Right lung (tissue), 5 donors: ENCODE results near the gene PDCL3. TPM values are rescaled to one million over a fixed set of nuclear protein-coding genes. Genes with fewer than 3 reads are reported as not detected.

Experiments used
- DNase-seq, 2 donors: peaks; one replicate each; pipeline ENCODE4 v3.0.0-alpha.2; 2013
- polyA plus RNA-seq, 5 donors: library from polyadenylated mRNA; unstranded; fragments of 120-200 nt; gene quantifications; one replicate each; pipeline versions ENCODE4 v1.2.1 to v1.2.3, GENCODE V29; 2013; ENCODE audit warnings: inconsistent platforms in 1 of 5, low replicate concordance in 1 of 5; ENCODE audit not compliant: insufficient read length in 5 of 5, insufficient read depth in 1 of 5

PDCL3 gene
- polyA plus RNA-seq, 5 donors, result 27.8 to 31.8 (median 29.9) TPM

- DNase-seq, result no peak
Observed at GRCh38 chr2:100554798-100555407, 7.9 kb upstream of the PDCL3 start.

- DNase-seq, result no peak
Observed at GRCh38 chr2:100556746-100557145, 6.0 kb upstream of the PDCL3 start.

GRCh38 chr2:100560216-100560830 is 2.5 kb upstream of the PDCL3 start:
- no peak for DNase-seq

GRCh38 chr2:100561191-100561590 is 1.6 kb upstream of the PDCL3 start:
- no peak for DNase-seq

- no peak for DNase-seq
Observed at GRCh38 chr2:100563407-100564247, 834 bp downstream of the PDCL3 start.

GRCh38 chr2:100568989-100569388 is 6.2 kb downstream of the PDCL3 start:
- no peak for DNase-seq

- DNase-seq, result no peak
Observed at GRCh38 chr2:100571668-100572067, 8.9 kb downstream of the PDCL3 start.

GRCh38 chr2:100577777-100578176 is 15.0 kb downstream of the PDCL3 start:
- no peak for DNase-seq

GRCh38 chr2:100580367-100581276 is 17.8 kb downstream of the PDCL3 start:
- DNase-seq, result no peak

GRCh38 chr2:100581277-100581612 is 18.5 kb downstream of the PDCL3 start:
- no peak for DNase-seq

- DNase-seq, result no peak
Observed at GRCh38 chr2:100584816-100585215, 22.0 kb downstream of the PDCL3 start.

GRCh38 chr2:100588071-100588786 is 25.4 kb downstream of the PDCL3 start:
- DNase-seq, result no peak

GRCh38 chr2:100589527-100589926 is 26.7 kb downstream of the PDCL3 start:
- no peak for DNase-seq

- no peak for DNase-seq
Observed at GRCh38 chr2:100592226-100592625, 29.4 kb downstream of the PDCL3 start.

- DNase-seq, result no peak
Observed at GRCh38 chr2:100596465-100596864, 33.7 kb downstream of the PDCL3 start.

- no peak for DNase-seq
Observed at GRCh38 chr2:100599566-100599965, 36.8 kb downstream of the PDCL3 start.

GRCh38 chr2:100601661-100602060 is 38.9 kb downstream of the PDCL3 start:
- DNase-seq, result no peak

- no peak for DNase-seq
Observed at GRCh38 chr2:100603414-100603813, 40.6 kb downstream of the PDCL3 start.

- DNase-seq, result no peak
Observed at GRCh38 chr2:100603948-100604633, 41.3 kb downstream of the PDCL3 start.

GRCh38 chr2:100606332-100606725 is 43.5 kb downstream of the PDCL3 start:
- DNase-seq, result no peak
